ENCODE measurements around the gene PCDHB6.
A peak's percentile ranks its signal among the peaks of the same experiment; 100 is the strongest.

DNA sequence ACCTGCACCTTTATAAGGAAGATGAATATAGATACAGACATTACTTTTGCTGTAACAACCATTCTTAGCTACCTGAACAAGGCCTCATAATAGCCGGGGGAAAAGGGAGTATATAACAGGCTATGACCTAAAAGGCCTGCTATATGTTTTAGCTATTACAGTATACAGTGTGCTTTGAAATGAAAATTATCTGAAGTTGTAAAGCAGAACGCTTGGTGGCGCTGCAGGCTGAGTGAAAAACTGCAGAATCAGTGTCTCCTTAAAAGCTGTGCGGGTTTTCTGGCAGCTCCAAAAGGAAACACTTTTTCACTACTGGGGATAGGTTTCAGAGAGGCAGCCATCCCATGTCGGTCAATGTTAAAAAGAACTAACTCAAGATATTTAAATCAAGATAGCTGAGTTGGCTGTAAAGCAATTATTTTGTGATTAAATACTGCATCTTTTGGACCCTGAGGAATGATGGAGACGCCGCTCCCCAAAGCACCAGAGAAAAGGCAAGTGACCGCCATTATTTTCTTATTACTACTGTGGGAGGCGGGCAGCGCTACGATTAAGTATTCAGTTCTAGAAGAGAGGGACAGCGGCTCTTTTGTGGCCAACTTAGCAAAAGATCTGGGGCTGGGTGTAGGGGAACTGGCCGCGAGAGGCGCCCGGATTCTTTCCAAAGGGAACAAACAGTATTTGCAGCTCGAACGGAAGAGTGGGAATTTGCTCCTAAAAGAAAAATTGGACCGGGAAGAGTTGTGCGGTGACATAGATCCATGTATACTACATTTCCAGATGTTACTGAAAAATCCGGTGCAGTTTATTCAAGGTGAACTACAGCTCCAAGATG is 5.9 kb downstream of the PCDHB6 start:
- TF ChIP-seq, protein P1, sequence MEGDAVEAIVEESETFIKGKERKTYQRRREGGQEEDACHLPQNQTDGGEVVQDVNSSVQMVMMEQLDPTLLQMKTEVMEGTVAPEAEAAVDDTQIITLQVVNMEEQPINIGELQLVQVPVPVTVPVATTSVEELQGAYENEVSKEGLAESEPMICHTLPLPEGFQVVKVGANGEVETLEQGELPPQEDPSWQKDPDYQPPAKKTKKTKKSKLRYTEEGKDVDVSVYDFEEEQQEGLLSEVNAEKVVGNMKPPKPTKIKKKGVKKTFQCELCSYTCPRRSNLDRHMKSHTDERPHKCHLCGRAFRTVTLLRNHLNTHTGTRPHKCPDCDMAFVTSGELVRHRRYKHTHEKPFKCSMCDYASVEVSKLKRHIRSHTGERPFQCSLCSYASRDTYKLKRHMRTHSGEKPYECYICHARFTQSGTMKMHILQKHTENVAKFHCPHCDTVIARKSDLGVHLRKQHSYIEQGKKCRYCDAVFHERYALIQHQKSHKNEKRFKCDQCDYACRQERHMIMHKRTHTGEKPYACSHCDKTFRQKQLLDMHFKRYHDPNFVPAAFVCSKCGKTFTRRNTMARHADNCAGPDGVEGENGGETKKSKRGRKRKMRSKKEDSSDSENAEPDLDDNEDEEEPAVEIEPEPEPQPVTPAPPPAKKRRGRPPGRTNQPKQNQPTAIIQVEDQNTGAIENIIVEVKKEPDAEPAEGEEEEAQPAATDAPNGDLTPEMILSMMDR (IDR thresholded peaks at IDR 0.05; ENCODE audit: low read depth, low read length): peak; percentile 14; the same call in 1 of the 2 replicates
- TF ChIP-seq EZH2phosphoT487 (IDR thresholded peaks at IDR 0.05; ENCODE audit: low read depth): no peak
